Retina (tissue), 1 donor: Measurements from ENCODE around the gene FST.

ENCODE experiments used
- DNase-seq: peaks from one replicate; pipeline ENCODE4 v3.0.0-alpha.2; 2016

Gene FST

DNA sequence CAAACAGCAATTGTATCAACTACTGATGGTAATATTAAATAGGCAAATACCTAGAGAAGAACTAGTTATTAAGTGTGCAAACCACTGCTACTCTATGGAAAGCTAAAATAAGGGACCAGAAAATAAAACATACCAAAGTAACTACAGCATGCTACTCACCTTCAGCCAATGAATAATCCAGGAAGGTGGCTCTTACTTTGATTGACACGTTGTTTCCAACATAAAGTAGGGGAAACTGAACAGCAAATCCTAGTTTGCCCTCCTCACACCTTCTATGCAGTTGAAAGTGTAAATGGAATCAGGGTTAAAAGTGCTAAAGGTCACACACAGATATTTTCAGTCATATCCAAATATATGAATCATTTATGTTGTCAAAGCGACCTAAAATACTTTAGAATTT is 5.1 kb upstream of the FST start:
- DNase-seq, result no peak

DNA sequence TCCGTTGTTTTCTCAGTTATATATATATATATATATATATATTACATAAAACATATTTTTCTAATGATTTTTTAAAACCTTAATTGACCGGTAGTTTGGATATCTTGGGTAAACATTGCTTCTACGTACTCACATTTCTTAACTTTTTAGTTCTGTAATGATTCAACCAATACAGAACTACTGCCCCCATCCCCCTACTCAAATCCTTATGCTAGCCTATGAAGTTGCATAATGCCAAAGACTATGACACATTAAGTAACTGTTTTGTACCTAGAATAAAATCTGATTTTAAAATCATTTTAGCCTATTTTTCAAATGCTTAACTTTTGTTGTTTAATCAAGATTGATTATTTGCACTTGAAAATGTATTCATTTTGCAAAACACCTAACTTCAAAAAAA is 4.4 kb upstream of the FST start:
- no peak for DNase-seq

DNA sequence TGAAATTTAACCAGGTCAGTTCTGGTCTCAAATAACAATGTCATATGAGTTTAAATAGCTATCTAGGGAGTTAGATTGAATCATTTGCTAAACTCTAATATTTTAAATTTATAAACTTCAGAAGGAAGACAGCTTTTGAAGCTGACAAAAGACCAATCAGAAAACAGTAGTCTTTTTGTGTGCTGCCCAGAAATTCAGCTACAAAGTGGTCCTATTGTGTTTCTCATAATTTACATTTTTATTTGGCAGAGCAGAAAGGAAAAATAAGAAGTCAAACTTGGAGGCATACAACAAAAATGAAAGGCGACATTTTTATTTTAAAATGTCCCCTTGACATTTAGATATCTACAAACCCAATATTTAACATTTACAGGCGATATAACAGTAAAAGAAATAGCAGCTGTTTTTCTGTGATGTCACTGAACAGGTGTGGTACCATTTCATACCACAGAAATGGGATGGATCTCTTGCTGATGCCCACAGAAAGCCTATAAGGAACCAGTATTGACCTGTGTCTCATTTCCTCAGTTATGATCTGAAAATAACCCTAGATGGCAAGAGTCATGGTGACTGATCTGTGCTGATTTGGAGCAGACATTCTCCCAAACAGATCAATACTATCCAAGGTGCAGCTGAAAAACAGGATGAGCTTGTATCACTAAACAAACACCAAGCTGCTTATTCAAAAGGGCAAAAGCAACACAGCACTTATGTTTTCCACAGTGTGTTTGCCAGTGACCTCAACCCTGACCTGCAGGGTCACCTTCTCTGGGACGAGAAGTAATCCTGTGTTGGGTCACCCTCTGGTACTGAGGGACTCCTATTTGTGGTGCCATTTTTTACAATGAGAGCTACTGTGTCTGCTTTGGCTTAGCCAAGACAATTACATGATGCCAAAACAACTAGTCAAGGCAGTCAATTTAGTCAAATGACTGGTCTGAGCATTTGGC is 3.6 kb upstream of the FST start:
- no peak for DNase-seq

DNA sequence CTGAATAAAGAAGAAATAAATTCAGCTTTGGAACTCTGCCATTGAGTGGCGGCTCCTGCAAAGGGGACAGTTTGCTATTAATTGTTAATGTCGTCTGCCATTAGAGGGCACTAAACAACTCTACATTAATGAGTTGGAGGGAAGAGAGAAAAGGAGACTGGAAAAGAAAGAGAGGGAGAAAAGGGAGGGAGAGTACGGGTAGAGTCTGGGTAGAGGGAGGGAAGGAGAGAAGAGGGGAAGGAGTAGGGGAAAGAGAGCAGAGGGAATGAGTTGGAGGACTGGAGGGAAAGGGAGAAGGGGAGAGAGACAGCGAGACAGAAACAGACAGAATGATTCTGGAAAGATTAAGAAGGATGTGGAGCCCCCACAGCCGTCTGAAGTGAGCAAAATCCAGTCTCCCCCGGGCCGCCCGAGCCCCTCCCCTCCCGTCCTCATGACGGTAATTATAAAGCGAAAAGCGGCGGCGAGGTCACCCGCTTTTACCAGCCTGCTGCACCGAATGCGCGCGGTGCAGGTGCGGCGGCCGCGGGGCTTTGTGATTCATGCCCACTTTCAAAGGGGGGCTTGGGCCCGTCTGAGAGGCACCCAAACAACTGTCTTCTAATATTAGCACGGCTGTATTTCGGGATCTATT is 1.9 kb upstream of the FST start:
- peak; percentile 82 for DNase-seq

DNA sequence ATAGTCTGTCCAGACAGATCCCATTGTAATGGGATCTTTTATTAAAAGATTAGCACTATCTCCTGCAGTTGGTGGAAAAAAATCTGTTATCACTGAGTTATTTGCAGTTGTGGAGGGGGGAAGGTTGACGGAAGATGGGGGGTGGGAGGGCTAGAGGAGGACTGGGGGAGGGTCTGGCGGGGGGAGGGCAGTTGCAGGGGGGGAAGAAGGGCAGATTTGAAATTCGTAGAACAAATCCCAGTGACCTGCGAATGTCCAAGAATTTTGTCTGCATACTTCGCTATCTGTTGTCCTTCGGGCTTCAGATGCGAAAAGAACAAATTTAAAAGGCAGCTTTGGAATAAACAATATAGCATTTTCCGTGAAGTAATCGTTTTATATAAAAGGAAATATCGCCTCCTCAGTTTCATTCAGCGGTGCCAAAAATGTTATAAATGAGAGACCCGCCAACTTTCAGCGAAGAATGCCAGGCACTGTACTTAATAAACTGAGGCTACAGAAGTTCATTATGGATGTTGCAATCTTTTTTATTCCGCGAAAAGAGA is 1.3 kb upstream of the FST start:
- no peak for DNase-seq

DNA sequence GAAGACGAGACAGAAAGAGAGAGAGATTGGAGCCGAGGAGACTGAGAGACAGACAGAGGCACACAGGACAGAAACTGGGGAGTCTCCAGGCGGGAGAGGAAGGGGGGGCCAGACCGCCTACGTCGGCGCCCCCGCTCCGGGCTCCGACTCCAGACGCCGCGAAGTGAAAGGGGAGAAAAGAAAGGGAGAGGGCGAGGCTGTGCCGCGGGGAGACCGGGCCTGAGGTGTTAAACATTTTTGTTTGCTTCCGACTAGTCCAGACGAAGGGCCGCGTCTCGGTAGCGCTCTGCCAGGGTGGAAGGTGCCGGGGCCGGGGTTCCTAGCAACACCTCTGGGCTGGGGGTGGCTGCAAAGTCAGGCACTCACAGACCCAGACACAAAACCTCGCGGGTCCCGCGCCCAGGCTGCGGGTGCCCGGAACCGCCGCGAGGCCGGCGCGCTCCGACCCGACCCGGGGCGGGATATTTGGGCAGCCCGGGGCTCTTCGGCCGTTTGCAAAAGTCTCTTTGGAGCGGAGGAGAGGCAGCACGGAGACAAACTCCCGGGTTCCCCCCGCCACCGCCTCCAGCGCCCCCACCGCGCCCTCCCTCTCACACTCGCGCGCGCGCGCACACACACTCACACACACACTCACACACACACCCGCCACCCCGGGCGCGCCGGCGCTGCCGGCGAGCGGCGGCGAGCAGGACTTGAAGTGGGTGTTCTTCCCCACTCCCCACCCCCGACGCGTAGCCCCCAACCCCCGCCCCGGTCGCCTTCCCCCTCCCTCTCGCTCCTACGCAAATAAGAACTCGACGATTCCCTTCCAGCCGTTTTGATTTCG is 626 bp upstream of the FST start:
- DNase-seq, result peak; percentile 84

DNA sequence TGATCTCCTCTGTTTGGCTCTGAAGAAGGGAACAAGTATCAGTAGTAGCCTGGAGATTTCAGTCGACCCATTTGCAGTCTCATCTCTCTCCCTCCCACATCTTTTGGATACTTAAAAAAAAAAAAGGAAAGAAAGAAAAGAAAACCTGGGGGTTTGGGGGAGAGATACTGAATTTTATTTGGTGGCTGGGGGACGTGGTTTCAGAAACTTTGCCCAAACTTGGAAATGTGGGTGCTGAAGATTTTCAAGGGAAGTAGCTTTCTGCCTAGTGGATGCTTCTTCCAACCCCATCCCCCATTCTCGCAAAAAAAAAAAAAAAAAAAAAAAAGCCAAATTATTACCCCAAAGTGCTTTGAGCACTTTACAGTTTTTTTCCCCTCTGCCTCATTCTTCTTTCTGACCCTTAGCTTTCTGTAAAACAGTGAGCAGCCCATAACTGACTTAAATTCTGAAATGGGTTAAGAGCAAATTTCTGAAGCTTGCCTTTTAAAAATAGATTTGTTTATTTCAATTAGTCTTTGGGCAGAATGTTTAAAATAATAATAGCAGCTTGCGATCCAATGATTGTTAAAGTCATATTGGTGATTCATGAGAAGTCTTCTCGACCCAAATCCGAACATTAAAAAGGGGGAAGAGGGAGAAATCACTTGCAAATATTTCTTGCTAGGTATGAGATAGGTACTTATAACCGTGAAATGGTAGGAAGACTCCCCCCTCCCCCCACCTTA is 894 bp downstream of the FST start:
- DNase-seq, result no peak

DNA sequence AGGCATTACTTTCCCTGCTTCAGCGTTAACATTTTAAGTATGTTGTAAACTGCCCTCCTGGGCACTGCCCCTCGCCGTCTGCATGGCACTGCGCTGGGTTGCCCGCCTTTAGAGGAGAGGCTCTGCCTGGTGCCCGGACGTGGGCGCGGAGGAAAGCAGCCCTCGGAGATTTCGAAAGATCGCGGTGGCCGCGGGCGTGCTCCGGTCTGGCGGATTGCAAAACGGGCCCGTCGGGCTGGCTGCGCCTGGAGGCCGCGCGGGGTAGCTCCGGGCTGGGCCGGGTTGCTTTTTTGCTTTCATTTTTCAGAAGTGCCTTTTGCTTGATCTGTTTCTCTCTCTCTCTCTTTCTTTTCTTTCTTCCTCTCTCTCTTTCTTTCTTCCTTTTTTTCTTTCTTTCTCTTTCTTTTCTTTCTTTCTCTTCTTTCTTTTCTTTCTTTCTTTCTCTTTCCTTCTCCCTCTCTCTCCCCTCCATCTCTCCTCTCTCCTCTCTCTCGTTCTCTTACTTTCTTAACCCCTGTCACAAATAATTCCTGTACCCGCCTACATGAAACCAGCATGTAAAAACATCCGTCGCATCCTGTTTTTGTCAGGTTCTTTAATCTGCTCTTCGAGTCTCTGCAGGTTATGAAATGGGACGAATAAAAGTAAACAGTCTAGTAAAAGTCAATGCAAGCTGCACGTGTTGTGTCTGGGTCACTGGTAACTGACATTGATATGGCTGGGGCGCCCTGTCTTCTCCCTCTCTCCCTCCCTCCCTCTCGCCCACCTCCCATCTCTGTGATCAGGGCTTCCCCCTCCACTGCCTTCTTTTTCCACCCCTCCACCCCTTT is 1.7 kb downstream of the FST start:
- DNase-seq, result peak; percentile 74

DNA sequence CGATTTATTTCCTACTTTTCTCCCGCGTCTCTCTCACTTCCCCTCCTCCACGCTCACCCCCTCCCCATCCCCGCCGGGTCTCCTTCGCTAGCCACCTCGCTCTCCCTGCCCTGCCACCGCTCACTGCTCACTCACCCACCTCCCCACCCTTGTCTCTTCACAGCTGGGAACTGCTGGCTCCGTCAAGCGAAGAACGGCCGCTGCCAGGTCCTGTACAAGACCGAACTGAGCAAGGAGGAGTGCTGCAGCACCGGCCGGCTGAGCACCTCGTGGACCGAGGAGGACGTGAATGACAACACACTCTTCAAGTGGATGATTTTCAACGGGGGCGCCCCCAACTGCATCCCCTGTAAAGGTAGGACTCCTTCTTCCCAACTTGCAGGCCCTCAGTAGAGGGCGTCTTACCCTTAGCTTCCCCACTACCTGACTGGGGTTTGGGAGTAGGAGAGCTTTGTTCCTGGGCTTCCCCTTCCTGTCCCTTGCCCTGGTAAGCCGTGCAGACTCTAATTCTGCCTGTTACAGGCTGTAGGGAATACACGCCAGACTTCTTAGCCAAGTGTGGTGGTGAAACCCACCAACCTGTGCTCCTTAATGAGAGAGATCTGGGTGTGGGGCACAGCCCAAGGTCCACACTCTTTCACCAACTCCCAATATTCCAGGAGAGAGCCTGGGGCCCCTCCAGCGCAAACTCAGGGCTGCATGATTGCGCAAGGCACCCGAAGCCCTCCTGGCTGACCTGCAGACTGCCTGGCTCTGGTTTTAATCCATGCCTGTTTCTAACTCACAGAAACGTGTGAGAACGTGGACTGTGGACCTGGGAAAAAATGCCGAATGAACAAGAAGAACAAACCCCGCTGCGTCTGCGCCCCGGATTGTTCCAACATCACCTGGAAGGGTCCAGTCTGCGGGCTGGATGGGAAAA is 2.5 kb downstream of the FST start:
- DNase-seq, result peak; percentile 60

DNA sequence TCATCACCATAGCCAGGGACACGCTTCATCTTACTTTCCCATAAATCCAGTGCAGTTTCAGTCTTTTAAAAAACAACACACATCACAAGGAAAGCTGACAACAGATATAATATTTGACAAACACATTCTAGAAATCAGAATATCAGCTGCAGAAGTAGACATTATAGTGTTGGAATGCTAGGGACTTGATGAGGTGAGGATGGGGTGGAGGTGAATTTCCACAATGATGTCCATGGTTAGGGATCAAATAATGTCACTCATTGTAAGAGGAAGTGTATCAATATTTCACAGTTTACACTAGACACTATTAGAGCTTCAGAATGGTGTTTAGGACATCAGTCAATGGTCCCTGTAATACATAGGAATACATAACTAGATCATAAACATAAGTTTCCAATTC is 7.0 kb downstream of the FST start:
- no peak for DNase-seq

DNA sequence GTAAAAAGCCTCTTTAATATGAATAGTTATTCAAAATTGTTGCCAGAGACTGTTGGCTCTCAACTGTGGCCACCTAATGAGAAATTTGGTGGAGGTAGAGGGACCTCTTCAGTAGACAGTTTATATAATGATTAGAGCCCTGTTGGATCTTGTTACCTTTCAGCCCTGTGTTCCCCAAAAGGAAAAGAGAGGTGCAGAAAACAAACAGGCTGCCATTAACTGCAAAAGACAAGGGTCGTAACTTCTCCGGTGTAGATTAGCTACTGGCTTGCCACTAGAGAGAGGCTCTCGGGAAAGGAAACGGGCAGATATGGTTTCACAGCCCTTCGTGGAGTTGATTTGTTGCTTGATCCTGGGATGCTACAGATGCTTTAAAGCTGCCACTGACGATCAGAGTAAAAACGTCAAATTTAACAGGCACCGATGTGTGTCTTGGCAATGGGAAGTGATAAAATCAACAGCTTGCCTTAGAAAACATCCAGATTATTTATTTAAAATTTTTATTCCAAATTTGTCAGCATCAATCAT is 7.8 kb downstream of the FST start:
- no peak for DNase-seq

DNA sequence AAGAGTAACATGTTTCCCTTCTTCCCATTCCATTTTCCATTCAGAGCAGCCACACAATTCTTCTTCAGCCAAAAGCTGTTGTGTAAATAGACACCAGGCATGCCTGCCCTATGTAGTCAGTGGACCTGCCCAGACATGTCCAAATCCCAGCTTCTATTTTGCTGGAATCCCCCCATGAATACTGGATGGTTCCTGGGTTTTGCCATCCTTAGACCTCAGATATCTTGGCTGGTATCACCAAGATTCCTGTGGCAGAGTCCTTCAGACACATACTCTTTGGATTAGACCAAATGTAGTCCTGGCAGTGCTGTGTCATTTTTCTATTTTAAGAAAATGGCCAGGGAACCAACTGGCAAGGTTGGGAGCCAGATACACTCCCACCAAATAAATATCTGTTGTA is 10.3 kb downstream of the FST start:
- no peak for DNase-seq

DNA sequence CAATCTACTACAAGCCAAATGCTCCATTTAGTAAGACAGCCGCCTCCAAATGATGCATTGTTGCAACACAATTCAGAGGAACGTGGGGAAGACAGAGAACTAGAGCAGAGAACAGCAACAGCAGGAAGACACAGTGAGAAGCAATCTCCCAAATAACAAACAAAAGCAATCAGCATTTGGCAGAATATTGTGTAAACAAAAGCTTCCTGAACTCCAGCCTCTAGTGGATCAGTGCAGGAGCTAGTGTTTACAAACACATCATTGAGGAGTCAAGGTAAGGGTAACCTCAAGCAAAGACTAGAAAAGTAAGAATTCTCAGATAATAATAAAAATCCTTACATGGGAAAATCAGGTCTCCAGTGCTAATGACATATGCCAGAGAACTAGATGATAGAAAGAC is 20.6 kb downstream of the FST start:
- DNase-seq, result no peak

DNA sequence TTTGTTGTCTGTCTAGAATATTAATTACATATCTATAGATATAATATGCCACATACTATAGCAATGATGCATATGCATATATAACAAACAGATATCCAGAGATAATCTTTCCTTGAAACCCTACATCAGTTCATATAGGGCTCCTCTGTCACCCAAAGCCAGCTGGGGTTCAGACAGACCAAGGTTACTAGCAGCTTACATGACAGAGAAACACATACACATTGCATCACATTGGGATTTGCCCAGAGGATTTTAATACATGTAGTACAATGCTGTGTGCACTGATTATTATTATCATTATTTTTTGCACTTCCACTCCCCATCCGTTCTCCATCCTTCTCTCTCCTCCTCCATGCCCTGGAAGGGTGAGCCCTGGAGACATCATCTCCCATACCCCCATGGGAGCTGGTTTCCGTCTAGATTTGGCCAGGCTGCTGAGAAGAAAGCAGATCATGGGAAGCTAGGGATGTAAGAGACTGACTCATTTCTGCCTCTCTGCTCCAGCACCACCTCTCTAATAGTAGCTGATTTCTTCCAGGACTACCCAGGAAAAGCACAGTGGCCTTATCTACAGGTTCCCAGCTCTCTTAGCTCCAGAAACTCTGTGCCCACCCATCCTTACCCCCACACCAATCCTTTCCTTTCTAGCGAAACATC is 23.3 kb downstream of the FST start:
- no peak for DNase-seq

DNA sequence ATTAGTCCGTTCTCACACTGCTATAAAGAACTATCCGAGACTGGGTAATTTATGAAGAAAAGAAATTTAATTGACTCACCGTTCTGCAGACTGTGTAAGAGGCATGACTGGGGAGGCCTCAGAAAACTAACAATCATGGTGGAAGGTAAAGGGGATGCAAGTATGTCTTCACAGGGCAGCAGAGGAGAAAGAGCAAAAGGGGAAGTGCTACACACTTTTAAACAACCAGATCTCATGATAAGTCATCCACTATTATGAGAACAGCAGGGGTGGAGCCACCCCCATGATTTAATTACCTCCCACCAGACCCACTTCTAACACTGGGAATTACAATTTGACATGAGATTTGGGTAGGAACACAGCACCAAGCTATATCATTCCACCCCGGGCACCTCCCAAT is 26.6 kb downstream of the FST start:
- no peak for DNase-seq

DNA sequence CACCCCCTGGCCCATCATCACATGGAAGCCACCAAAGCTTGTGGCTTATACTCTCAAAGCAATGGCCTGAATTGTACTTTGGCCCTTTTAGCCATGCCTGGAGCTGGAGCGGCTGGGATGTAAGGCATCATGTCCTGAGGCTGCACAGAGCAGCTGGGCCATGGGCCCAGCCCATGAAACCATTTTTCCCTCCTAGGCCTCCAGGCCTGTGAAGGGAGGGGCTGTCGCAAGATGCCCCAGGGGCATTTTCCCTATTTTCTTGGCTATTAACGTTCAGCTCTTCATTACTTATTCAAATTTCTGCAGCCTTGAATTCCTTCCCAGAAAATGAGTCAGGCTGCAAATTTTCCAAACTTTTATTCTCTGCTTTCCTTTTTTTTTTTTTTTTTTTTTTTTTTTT is 27.7 kb downstream of the FST start:
- no peak for DNase-seq

DNA sequence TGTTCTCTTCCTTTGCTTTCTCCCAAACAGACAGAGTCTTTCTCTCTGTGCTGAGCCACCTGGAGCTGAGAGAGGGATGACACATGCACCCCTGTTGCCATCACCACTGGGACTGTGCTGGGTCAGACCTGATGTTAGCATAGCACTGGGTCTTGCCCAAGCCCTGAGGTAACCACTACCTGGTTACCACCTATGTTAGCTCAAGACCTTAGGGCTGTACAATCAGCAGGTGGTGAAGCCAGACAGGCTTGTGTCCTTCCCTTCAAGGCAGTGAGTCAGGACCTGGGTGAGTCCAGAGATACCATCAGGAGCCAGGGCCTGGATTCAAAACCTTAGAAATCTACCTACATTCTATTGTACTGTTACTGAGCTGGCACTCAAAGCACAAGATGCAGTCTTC is 32.1 kb downstream of the FST start:
- no peak for DNase-seq

DNA sequence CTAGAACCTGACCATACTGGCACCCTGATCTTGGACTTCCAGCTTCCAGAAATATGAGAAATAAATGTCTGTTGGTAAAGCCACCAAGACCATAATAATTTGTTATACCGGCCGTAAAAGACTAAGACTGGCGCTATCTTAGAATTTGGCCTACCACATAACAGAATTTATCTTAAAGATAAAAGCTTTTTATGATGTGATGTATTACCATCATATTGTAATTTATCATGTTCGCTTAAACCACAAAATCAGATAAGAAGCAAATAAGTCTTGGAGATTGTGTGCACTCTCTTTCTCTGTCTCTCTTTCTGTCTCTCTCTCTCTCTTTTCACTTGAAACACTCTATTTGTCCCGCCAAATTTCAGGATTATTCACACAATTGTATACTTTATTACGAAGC is 35.6 kb downstream of the FST start:
- no peak for DNase-seq

DNA sequence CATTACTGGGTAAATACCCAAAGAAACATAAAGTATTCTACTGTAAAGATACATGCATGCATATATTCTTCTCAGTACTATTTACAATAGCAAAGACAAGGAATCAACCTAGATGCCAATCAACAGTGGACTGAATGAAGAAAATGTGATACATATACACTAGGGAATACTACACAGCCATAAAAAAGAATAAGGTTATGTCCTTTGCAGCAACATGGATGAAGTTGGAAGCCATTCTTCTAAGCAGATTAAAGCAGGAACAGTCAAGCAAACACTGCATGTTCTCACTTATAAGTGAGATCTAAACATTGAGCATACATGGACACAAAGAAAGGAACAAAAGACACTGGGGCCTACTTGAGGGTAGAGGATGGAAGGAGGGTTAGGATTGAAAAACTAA is 40.4 kb downstream of the FST start:
- DNase-seq, result no peak
